Measurements from ENCODE around the gene MINDY2. TPM values are rescaled to one million over a fixed set of nuclear protein-coding genes. Genes with fewer than 3 reads are reported as not detected.

The MINDY2 gene
- total RNA-seq, 2 donors from 2014 or later = 13.0 to 16.9 TPM

DNA sequence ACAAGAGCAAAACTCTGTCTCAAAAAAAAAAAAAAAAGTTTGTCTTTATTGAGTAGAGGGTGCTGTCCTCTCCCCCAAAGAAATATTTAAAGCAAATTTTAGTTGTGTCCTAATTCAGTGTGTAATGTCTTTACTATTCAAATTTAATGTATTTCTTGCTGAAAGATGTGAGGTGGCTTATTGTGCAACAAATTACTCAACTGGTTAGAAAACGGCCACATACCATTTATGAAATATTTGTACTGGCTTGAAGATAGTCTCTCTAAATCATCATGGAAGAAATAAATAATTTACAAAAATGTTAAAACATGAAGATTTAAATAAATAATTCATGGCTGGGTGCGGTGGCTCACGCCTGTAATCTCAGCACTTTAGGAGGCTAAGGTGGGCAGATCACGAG lies 99.3 kb downstream of the MINDY2 start:
- H3K27ac ChIP-seq = no peak overlapping the region
- H3K36me3 ChIP-seq = no peaks in the 10 kb centered on the region
- H3K9me3 ChIP-seq = no peaks in the 10 kb centered on the region
- DNase-seq = no peak
- no peaks in the 10 kb centered on the region for H3K4me1 ChIP-seq
- TF ChIP-seq, protein P1, sequence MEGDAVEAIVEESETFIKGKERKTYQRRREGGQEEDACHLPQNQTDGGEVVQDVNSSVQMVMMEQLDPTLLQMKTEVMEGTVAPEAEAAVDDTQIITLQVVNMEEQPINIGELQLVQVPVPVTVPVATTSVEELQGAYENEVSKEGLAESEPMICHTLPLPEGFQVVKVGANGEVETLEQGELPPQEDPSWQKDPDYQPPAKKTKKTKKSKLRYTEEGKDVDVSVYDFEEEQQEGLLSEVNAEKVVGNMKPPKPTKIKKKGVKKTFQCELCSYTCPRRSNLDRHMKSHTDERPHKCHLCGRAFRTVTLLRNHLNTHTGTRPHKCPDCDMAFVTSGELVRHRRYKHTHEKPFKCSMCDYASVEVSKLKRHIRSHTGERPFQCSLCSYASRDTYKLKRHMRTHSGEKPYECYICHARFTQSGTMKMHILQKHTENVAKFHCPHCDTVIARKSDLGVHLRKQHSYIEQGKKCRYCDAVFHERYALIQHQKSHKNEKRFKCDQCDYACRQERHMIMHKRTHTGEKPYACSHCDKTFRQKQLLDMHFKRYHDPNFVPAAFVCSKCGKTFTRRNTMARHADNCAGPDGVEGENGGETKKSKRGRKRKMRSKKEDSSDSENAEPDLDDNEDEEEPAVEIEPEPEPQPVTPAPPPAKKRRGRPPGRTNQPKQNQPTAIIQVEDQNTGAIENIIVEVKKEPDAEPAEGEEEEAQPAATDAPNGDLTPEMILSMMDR (IDR thresholded peaks at IDR 0.05) = no peak
- no peak overlapping the region for H3K9ac ChIP-seq (ENCODE audit: low read depth in 2 of 2, low read length in 2 of 2)
- no peak overlapping the region for H3K4me3 ChIP-seq
- H3K27me3 ChIP-seq = no peaks in the 10 kb centered on the region
- intact Hi-C loops (cut with DNase I) = no loop called here

DNA sequence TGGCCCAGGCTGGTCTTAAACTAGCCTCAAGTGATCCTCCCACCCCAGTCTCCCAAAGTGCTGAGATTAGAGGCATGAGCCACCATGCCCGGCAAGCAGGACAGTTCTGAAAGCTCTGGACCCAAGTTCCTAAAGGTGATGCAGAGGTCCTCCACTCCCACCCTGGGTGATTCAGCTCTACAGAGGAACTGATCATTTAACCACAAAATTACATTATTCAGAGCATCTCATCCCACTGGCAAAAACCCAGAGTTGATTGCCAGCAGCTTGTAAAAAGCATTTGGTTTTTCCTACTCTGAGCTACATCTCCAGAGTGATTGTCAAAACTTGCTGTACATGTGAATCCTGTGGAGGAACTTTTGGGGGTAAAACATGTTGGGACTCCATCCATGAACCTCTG lies 102.2 kb downstream of the MINDY2 start:
- Histone ChIP-seq H3K27me3 (no peaks in the 10 kb centered on the region), H3K36me3 (no peaks in the 10 kb centered on the region), H3K4me3 (no peak overlapping the region), H3K9ac (ENCODE audit: low read depth in 2 of 2, low read length in 2 of 2) (no peak overlapping the region), H3K27ac (no peak overlapping the region), H3K9me3 (no peaks in the 10 kb centered on the region), H3K4me1 (no peaks in the 10 kb centered on the region)
- TF ChIP-seq, protein P1 (IDR thresholded peaks at IDR 0.05) = no peak
- intact Hi-C loops (cut with DNase I) = no loop called here
- DNase-seq = no peak

DNA sequence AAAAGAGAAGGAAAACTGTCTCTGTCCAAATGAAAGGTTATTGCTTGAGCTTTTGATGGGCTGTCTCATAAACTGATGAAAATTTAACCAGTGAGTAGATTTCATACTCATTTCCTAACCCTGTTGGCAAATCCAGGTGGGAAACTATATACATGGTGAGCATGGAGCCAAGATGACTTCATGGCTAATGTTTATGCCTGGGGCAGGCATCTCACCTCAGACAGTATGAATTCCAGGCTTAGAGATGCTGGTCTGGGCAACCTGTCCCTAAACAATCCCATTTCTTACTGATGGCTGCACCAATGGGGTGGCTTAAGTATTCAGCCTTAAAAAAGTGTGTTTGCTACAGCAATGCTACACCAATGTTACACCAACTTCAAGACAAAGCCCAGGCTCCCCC lies 104.2 kb downstream of the MINDY2 start:
- H3K27me3 ChIP-seq = no peaks in the 10 kb centered on the region
- H3K27ac ChIP-seq = no peak overlapping the region
- H3K9ac ChIP-seq (ENCODE audit: low read depth in 2 of 2, low read length in 2 of 2) = no peak overlapping the region
- TF ChIP-seq, protein P1 (IDR thresholded peaks at IDR 0.05) = no peak
- intact Hi-C loops (cut with DNase I) = no loop called here
- no peak for DNase-seq
- peaks cover 7% of the 10 kb centered on the region for H3K36me3 ChIP-seq
- H3K4me3 ChIP-seq = no peak overlapping the region
- no peaks in the 10 kb centered on the region for H3K9me3 ChIP-seq
- no peaks in the 10 kb centered on the region for H3K4me1 ChIP-seq

DNA sequence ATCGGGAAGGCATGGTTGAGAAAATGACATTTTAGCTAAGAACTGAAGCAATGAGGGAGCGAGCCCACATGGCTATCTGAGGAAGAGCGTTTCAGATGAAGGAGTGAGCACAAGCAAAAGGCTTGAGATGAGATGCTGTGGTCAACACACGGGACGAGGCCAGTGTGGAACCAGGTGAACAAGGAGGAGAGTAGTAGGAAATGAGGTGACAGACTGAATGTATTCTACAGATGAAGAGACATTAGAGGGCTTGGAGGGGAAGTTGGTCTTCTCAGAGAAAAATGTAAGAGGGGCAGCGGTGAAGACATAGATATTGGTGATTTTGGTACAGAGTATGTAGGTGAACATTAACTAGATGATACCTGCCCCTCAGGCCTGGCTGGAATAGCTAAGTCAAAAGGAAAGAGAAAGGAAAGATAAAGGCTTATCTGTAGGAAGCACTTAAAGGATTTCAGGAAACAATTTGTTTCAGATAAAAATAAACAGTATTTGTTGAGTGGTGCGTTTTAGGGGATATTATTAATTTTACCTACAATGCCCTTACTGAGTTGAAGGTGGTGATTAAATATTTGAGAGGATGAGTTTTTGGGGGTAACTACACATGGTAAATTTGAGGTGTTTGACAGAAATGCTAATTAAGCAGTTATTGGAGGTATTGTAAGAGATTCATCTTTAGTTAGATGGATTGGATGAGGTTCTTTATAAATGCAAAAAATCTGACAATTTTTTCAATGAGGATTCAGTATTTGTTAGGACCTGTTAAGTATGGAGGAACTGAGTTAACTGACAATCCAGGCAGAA lies 105.4 kb downstream of the MINDY2 start:
- H3K4me1 ChIP-seq = no peaks in the 10 kb centered on the region
- H3K9ac ChIP-seq (ENCODE audit: low read depth in 2 of 2, low read length in 2 of 2) = no peak overlapping the region
- H3K27ac ChIP-seq = no peak overlapping the region
- H3K4me3 ChIP-seq = no peak overlapping the region
- H3K27me3 ChIP-seq = no peaks in the 10 kb centered on the region
- no peaks in the 10 kb centered on the region for H3K9me3 ChIP-seq
- intact Hi-C loops (cut with DNase I) = no loop called here
- peaks cover 7% of the 10 kb centered on the region for H3K36me3 ChIP-seq
- TF ChIP-seq, protein P1 (IDR thresholded peaks at IDR 0.05) = no peak
- no peak for DNase-seq

DNA sequence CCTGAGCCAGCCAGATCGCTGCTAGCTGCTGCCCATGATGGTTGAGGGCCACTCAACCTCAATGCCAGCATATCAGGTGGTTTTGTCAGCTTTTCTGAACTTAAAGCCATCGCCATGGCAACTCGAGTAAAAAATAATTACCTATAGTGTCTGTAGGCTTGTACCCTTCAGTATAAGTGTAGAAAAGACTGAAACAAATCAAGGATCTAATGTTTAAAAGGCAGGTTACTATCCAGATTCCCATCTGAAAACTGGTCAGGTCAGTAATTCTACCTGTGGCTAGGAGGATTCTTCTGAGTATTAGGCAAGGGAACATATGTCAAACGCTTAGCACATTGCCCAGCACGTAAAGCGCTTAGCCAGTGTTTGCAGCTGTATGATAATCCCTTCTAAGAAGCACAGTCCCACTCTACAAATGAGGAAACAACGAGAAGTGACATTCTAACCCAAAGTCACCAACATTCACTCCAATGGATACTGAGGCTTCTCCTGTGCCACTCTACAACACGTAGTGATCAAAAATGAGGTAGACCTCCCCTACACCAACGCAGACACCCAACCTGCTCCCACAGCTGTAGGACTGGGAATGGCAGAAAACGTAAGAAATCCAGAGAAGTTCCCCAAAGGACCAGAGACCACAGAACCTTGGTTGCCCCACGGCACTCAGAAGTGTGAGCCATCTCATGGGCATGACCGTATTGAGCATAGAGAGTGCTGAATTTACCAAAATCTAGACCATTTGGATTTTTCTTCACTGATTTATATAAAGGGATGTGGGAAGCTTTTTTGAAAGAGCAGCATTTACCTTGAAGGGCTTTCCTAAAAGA lies 107.1 kb downstream of the MINDY2 start:
- intact Hi-C loops (cut with DNase I) = no loop called here
- Histone ChIP-seq H3K27ac (no peak overlapping the region), H3K36me3 (peaks cover 7% of the 10 kb centered on the region), H3K4me1 (no peaks in the 10 kb centered on the region), H3K4me3 (no peak overlapping the region), H3K9me3 (no peaks in the 10 kb centered on the region), H3K9ac (ENCODE audit: low read depth in 2 of 2, low read length in 2 of 2) (no peak overlapping the region), H3K27me3 (no peaks in the 10 kb centered on the region)
- TF ChIP-seq, protein P1 (IDR thresholded peaks at IDR 0.05) = no peak
- no peak for DNase-seq
